Activated CD8-positive, alpha-beta memory T cell treated with anti-CD3 and anti-CD28 coated beads, Interleukin-2, amount 10 ng/mL, durations not matched to agents 7 days and 5 days (primary cell): ENCODE measurements around the gene ZBTB38. TPM values are rescaled to one million over a fixed set of nuclear protein-coding genes. Genes with fewer than 3 reads are reported as not detected.
A peak's percentile ranks its signal among the peaks of the same experiment; 100 is the strongest.

Source experiments
- ATAC-seq: fragments of 150-1000 bp; cut with Tn5 transposase; one replicate; pipeline ENCODE4 v1.10.0; 2021; ENCODE audit warnings: moderate library complexity
- CTCF ChIA-PET: fragments of 350-600 bp; sonication (Branson Sonifier 250); formaldehyde crosslinking; loops from one replicate; lab custom pipeline; 2021; ENCODE audit warnings: antibody characterized with exemption; lab: Charles Lee
- DNase-seq: peaks from one replicate; pipeline ENCODE4 v3.0.0-alpha.2; 2020
- H3K27ac Mint-ChIP-seq: one replicate; pipeline ENCODE4 v1.8.0; 2021; ENCODE audit warnings: mild to moderate bottlenecking, mixed read lengths
- H3K27me3 Mint-ChIP-seq: one replicate; pipeline ENCODE4 v1.8.0; 2021; ENCODE audit warnings: mixed read lengths
- H3K36me3 Mint-ChIP-seq: one replicate; pipeline ENCODE4 v1.8.0; 2021; ENCODE audit warnings: mild to moderate bottlenecking, mixed read lengths
- H3K4me1 Mint-ChIP-seq: one replicate; pipeline ENCODE4 v1.8.0; 2021; ENCODE audit warnings: mixed read lengths
- H3K4me3 Mint-ChIP-seq: one replicate; pipeline ENCODE4 v1.8.0; 2021; ENCODE audit warnings: mild to moderate bottlenecking, moderate library complexity, mixed read lengths
- H3K9me3 Mint-ChIP-seq: one replicate; pipeline ENCODE4 v1.8.0; 2022; ENCODE audit warnings: low read depth, mixed read lengths
- total RNA-seq, 2 experiments: library from RNA; stranded (reverse); gene quantifications; one replicate each; pipeline ENCODE4 v1.2.3, GENCODE V29; 2021

The ZBTB38 gene
- total RNA-seq, 2 experiments from 2014 or later, result 42.5 to 49.4 TPM

DNA sequence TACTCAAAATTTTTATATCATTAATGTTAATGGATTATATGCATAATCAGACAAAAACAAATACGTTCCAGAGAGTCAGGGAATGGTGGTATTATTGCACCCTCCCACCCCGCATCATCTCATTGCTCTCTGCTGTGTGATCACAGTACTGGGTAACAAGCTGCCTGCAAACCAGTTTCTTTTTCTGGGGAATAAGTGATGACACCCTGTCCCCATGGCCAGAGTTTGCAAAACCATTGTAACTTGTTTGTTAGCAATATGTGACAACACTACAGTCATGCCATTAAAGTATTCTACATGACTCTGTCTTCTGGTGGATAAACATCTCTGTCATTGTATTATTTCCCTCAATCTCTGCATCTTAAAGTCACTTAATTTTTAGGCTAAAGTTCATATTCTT is 39.5 kb downstream of the ZBTB38 start:
- CTCF ChIA-PET, result interaction anchor here (0.7 to 1.6 kb wide), 4 partner anchors 16 to 47 kb away, joined by 3 to 5 read pairs (median 4); no protein-coding TSS in a partner anchor
- H3K27me3 Mint-ChIP-seq, result no peaks in the 10 kb centered on the region
- no peaks in the 10 kb centered on the region for H3K9me3 Mint-ChIP-seq
- H3K36me3 Mint-ChIP-seq, result peaks cover 54% of the 10 kb centered on the region
- H3K4me1 Mint-ChIP-seq, result peaks cover 84% of the 10 kb centered on the region
- no peak for ATAC-seq
- peak overlapping the region; percentile 79 for H3K27ac Mint-ChIP-seq
- no peak for DNase-seq
- H3K4me3 Mint-ChIP-seq, result no peak overlapping the region

- DNase-seq, result no peak
- CTCF ChIA-PET, result interaction anchor here (0.7 to 1.6 kb wide), 4 partner anchors 15 to 48 kb away, joined by 3 to 5 read pairs (median 4); no protein-coding TSS in a partner anchor
- Mint-ChIP-seq H3K4me3 (no peak overlapping the region), H3K27me3 (no peaks in the 10 kb centered on the region), H3K9me3 (no peaks in the 10 kb centered on the region), H3K36me3 (peaks cover 55% of the 10 kb centered on the region), H3K27ac (peak overlapping the region; percentile 79), H3K4me1 (peaks cover 87% of the 10 kb centered on the region)
- ATAC-seq, result no peak
Observed at GRCh38 chr3:141408596-141408995, 40.3 kb downstream of the ZBTB38 start.

GRCh38 chr3:141409940-141410241 is 41.6 kb downstream of the ZBTB38 start:
- H3K9me3 Mint-ChIP-seq, result no peaks in the 10 kb centered on the region
- CTCF ChIA-PET, result interaction anchor here (1.2 to 4.1 kb wide), 4 partner anchors 13 to 98 kb away, joined by 3 to 13 read pairs (median 3); no protein-coding TSS in a partner anchor
- peaks cover 56% of the 10 kb centered on the region for H3K36me3 Mint-ChIP-seq
- no peaks in the 10 kb centered on the region for H3K27me3 Mint-ChIP-seq
- peak overlapping the region; percentile 32 for H3K4me3 Mint-ChIP-seq
- ATAC-seq, result no peak
- peak overlapping the region; percentile 99 for H3K27ac Mint-ChIP-seq
- DNase-seq, result no peak
- peaks cover 87% of the 10 kb centered on the region for H3K4me1 Mint-ChIP-seq

- CTCF ChIA-PET, result interaction anchor here (1.2 to 8.6 kb wide), 6 partner anchors 13 to 99 kb away, joined by 3 to 44 read pairs (median 4); no protein-coding TSS in a partner anchor
- Mint-ChIP-seq H3K27ac (peak overlapping the region; percentile 99), H3K9me3 (no peaks in the 10 kb centered on the region), H3K4me1 (peaks cover 88% of the 10 kb centered on the region), H3K27me3 (no peaks in the 10 kb centered on the region), H3K36me3 (peaks cover 57% of the 10 kb centered on the region), H3K4me3 (no peak overlapping the region)
- DNase-seq (no peak), ATAC-seq (no peak)
Observed at GRCh38 chr3:141410408-141410807, 42.1 kb downstream of the ZBTB38 start.

- CTCF ChIA-PET, result interaction anchor here (1.2 to 8.6 kb wide), 5 partner anchors 14 to 99 kb away, joined by 3 to 44 read pairs (median 5); no protein-coding TSS in a partner anchor
- no peaks in the 10 kb centered on the region for H3K9me3 Mint-ChIP-seq
- DNase-seq, result no peak
- H3K4me3 Mint-ChIP-seq, result peak overlapping the region; percentile 75
- H3K4me1 Mint-ChIP-seq, result peaks cover 87% of the 10 kb centered on the region
- H3K27me3 Mint-ChIP-seq, result no peaks in the 10 kb centered on the region
- peak overlapping the region; percentile 99 for H3K27ac Mint-ChIP-seq
- peak; percentile 18 for ATAC-seq
- H3K36me3 Mint-ChIP-seq, result peaks cover 57% of the 10 kb centered on the region
Observed at GRCh38 chr3:141410846-141411245, 42.5 kb downstream of the ZBTB38 start.

- Mint-ChIP-seq H3K27ac (peak overlapping the region; percentile 99), H3K4me3 (peak overlapping the region; percentile 75), H3K36me3 (peaks cover 55% of the 10 kb centered on the region), H3K4me1 (peaks cover 83% of the 10 kb centered on the region), H3K27me3 (no peaks in the 10 kb centered on the region), H3K9me3 (no peaks in the 10 kb centered on the region)
- DNase-seq (peak; percentile 75), ATAC-seq (peak; percentile 64)
- CTCF ChIA-PET, result interaction anchor here (1.2 to 8.6 kb wide), 13 partner anchors 10 to 101 kb away, joined by 3 to 44 read pairs (median 7); no protein-coding TSS in a partner anchor
Observed at GRCh38 chr3:141411251-141411771, 43.0 kb downstream of the ZBTB38 start.

DNA sequence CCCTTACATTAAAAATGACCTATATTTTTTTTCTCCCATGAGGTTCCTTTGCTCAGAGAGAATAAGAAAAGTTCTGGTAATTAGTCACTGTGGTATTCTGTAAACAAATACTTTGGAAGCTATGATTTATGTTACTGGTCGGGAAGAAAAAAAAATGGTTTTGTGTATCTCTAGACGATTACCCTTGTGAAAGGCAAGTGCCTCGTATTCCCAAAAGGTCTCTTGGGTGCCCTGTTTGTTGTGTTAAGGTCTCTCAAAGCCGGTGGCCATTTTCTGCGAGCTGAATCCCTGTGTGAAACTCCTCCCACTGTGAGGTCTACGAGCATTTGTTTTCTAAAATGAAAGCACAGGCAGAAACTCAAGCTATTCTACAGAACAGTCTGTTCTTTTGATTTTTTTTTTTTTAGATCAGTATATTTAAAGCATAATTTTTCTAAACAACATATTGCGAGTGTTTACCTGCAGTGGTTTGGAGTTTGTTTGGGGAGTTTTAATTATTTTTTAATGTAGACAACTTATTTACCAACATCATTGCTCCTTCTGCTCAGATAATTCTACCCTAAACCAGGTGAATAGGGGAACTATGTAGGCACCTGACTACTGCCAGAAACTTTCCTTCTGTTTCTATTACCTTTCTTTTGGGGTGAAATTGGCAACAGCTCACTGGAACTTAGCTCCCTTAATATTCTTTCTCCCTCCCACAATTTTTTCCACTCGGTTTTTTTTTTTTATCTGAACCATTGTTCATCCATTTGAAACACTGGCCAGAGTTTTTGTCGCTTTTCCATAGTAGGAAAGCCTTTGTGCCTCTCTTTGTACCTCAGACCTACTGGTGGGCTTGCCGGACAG is 44.0 kb downstream of the ZBTB38 start:
- Mint-ChIP-seq H3K4me1 (peaks cover 80% of the 10 kb centered on the region), H3K36me3 (peaks cover 55% of the 10 kb centered on the region), H3K27ac (peak overlapping the region; percentile 99), H3K27me3 (no peaks in the 10 kb centered on the region), H3K9me3 (no peaks in the 10 kb centered on the region), H3K4me3 (peak overlapping the region; percentile 75)
- CTCF ChIA-PET, result interaction anchor here (0.7 to 8.6 kb wide), 16 partner anchors 9 to 102 kb away, joined by 3 to 44 read pairs (median 7); no protein-coding TSS in a partner anchor
- DNase-seq (peak; percentile 78), ATAC-seq (peak; percentile 43)

GRCh38 chr3:141412936-141413354 is 44.6 kb downstream of the ZBTB38 start:
- ATAC-seq, result no peak
- CTCF ChIA-PET, result interaction anchor here (0.7 to 8.6 kb wide), 16 partner anchors 9 to 103 kb away, joined by 3 to 44 read pairs (median 7); no protein-coding TSS in a partner anchor
- Mint-ChIP-seq H3K27me3 (no peaks in the 10 kb centered on the region), H3K4me3 (peak overlapping the region; percentile 75), H3K36me3 (peaks cover 53% of the 10 kb centered on the region), H3K4me1 (peaks cover 77% of the 10 kb centered on the region), H3K9me3 (no peaks in the 10 kb centered on the region), H3K27ac (peak overlapping the region; percentile 99)
- DNase-seq, result no peak

- peaks cover 55% of the 10 kb centered on the region for H3K36me3 Mint-ChIP-seq
- peaks cover 2% of the 10 kb centered on the region for H3K9me3 Mint-ChIP-seq
Observed at GRCh38 chr3:141413391-141413790, 45.1 kb downstream of the ZBTB38 start.

DNA sequence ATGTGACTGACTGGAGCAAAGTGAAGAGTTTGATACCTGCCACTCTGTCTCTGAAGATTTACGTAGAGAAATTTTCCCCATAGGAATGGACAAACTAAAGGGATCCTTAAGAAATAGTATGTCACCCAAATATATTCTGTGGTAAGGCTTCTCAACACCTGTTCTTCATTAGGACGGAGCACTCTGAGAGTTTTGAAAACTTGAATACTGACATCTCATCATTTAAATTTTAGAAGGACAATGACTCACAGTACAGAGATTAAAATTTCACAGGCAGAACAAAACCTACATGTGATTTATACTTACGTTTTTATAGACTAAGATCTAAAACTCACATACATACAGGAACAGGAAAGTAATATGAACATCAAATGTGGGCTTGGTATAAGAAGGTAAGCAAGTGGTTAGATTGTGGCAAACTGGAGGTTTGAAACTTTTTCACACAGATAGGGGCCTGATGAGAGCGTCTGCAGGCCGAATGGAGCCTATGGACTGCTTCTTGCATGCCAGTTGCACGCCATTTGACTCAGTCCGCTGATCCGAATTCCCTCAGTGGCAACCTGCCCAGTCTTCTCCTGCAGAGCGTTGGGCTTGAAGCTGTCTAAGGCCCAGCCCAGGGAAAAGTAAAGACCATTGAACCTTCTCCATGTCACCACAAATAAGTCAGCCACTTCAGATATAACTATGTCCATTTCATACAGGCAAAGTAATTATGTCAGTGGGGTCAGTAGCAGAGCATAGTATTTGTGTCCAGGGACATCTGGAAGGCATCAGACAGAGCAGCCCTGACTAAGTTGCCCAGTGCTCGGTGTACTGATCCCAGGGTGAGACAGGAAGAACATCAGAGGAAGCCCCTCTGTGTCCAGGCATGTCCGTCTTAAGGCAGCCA is 45.7 kb downstream of the ZBTB38 start:
- CTCF ChIA-PET, result interaction anchor here (0.6 to 8.6 kb wide), 12 partner anchors 10 to 102 kb away, joined by 3 to 44 read pairs (median 8); no protein-coding TSS in a partner anchor
- DNase-seq, result peak; percentile 64
- ATAC-seq, result peak; percentile 22

More at GRCh38 chr3:141413391-141413790, 45.1 kb downstream of the ZBTB38 start:
- peaks cover 77% of the 10 kb centered on the region for H3K4me1 Mint-ChIP-seq
- H3K27ac Mint-ChIP-seq, result peak overlapping the region; percentile 99
- DNase-seq (peak; percentile 55), ATAC-seq (peak; percentile 21)
- peak overlapping the region; percentile 75 for H3K4me3 Mint-ChIP-seq
- H3K27me3 Mint-ChIP-seq, result no peaks in the 10 kb centered on the region
- CTCF ChIA-PET, result interaction anchor here (0.7 to 8.6 kb wide), 12 partner anchors 10 to 102 kb away, joined by 3 to 44 read pairs (median 9); no protein-coding TSS in a partner anchor

GRCh38 chr3:141414800-141415462 is 46.6 kb downstream of the ZBTB38 start:
- ATAC-seq (no peak), DNase-seq (no peak)
- CTCF ChIA-PET, result interaction anchor here (0.6 to 8.6 kb wide), 4 partner anchors 9 to 54 kb away, joined by 3 to 44 read pairs (median 10); no protein-coding TSS in a partner anchor
- H3K36me3 Mint-ChIP-seq, result peaks cover 59% of the 10 kb centered on the region
- no peak overlapping the region for H3K4me3 Mint-ChIP-seq
- H3K27me3 Mint-ChIP-seq, result no peaks in the 10 kb centered on the region
- peak overlapping the region; percentile 99 for H3K27ac Mint-ChIP-seq
- peaks cover 8% of the 10 kb centered on the region for H3K9me3 Mint-ChIP-seq
- peaks cover 70% of the 10 kb centered on the region for H3K4me1 Mint-ChIP-seq

More for the DNA sequence above, 45.7 kb downstream of the ZBTB38 start:
- H3K4me3 Mint-ChIP-seq, result peak overlapping the region; percentile 75
- H3K27ac Mint-ChIP-seq, result peak overlapping the region; percentile 99
- H3K27me3 Mint-ChIP-seq, result no peaks in the 10 kb centered on the region
- H3K9me3 Mint-ChIP-seq, result peaks cover 8% of the 10 kb centered on the region
- H3K36me3 Mint-ChIP-seq, result peaks cover 59% of the 10 kb centered on the region
- peaks cover 74% of the 10 kb centered on the region for H3K4me1 Mint-ChIP-seq

DNA sequence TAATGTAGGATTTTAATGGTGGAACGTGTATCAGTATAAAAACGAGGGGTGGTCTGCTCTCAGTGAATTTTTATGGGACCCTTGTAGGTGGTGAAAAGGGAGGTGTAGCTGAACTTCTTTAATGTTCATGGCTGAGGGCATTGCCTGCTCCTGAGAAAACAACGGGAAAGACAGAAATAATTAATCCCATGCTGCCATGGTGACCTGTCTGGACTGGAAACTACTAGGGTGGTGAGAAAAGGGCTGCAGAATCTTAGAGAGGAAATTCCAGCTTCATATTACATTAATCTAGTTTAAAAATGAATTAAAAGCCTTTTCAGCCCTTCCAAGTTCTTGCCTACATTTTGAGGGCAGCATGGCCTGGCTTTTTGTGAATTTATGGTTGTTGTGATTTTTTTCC is 47.6 kb downstream of the ZBTB38 start:
- DNase-seq (no peak), ATAC-seq (no peak)
- H3K27ac Mint-ChIP-seq, result no peak overlapping the region
- H3K36me3 Mint-ChIP-seq, result peaks cover 65% of the 10 kb centered on the region
- no peak overlapping the region for H3K4me3 Mint-ChIP-seq
- no peaks in the 10 kb centered on the region for H3K27me3 Mint-ChIP-seq
- peaks cover 66% of the 10 kb centered on the region for H3K4me1 Mint-ChIP-seq
- peaks cover 8% of the 10 kb centered on the region for H3K9me3 Mint-ChIP-seq
- CTCF ChIA-PET, result interaction anchor here (1.2 to 8.6 kb wide), 3 partner anchors 8 to 46 kb away, joined by 3 to 44 read pairs (median 6); no protein-coding TSS in a partner anchor
